ENCODE data around the gene CFAP77.
A peak's percentile ranks its signal among the peaks of the same experiment; 100 is the strongest.

Gene CFAP77

DNA sequence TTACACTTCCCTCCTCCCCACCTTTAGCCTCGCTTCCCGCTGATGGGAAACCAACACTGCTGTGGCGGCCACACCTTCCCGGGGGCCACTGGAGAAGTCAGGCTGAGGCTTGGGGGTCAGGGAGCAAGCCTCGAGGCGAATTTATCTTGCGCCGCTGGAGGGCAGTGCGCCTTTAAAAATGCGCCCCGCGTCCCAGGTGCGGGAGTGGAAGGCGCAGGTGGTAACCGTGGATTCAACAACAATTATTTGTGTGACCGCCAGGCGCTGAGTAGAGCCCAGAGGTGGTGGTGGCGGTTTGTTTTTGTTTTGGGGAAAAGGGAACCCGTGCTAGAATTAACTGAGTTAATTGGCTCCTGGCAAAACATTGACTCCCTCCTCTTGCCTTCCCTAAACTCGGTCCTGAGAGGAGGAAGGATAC is 1.1 kb downstream of the CFAP77 start:
- Histone ChIP-seq H3F3A (ENCODE audit: insufficient read depth) (no peaks in the 10 kb centered on the region; the same call in none of the 2 replicates), H4K20me1 (ENCODE audit: low read depth, low read length) (no peaks in the 10 kb centered on the region), H3K4me3 (ENCODE audit: insufficient read depth, low read length, poor library complexity, severe bottlenecking) (no peak overlapping the region), H3K27ac (ENCODE audit: low read depth, low read length) (no peak overlapping the region), H3K9ac (ENCODE audit: low read length) (no peak overlapping the region), H2AFZ (ENCODE audit: low read depth, low read length, severe bottlenecking) (no peak overlapping the region), H3K79me2 (ENCODE audit: insufficient read depth, low read length) (peaks cover 5% of the 10 kb centered on the region), H3K9me3 (ENCODE audit: insufficient read depth, low read length) (no peaks in the 10 kb centered on the region), H3K9me2 (replicated peaks; ENCODE audit: insufficient read depth, low read length) (no peaks in the 10 kb centered on the region), H3K36me3 (ENCODE audit: low read length) (no peaks in the 10 kb centered on the region), H3K27me3 (ENCODE audit: low read length) (no peaks in the 10 kb centered on the region), H3K4me2 (ENCODE audit: low read depth, low read length, poor library complexity, severe bottlenecking) (peak overlapping the region; percentile 11)
- no peak for TF ChIP-seq EZH2phosphoT487 (conservative IDR thresholded peaks at IDR 0.05; ENCODE audit: low read length)
- TF ChIP-seq, protein P1, sequence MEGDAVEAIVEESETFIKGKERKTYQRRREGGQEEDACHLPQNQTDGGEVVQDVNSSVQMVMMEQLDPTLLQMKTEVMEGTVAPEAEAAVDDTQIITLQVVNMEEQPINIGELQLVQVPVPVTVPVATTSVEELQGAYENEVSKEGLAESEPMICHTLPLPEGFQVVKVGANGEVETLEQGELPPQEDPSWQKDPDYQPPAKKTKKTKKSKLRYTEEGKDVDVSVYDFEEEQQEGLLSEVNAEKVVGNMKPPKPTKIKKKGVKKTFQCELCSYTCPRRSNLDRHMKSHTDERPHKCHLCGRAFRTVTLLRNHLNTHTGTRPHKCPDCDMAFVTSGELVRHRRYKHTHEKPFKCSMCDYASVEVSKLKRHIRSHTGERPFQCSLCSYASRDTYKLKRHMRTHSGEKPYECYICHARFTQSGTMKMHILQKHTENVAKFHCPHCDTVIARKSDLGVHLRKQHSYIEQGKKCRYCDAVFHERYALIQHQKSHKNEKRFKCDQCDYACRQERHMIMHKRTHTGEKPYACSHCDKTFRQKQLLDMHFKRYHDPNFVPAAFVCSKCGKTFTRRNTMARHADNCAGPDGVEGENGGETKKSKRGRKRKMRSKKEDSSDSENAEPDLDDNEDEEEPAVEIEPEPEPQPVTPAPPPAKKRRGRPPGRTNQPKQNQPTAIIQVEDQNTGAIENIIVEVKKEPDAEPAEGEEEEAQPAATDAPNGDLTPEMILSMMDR (IDR thresholded peaks at IDR 0.05; ENCODE audit: insufficient read depth, low read length, poor library complexity, severe bottlenecking): peak; percentile 75

DNA sequence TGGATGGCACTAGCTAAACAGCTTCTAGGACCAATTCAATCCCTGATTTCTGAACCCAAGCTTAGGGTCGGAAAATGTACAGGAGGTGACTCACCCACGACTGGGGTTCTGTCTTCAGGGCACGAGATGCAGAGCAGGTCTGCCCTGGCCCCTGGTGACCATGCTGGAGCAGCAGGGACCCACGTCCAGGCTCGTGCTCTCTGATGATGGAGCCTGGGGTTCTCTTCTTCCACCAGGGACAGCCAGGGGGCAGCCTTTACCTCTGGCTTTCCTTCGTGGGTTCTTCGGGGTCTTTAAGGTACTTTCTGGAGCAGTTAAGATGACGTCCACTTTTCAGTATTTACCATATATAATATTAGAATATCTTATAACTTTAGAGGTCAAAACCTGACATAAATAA is 2.1 kb downstream of the CFAP77 start:
- Histone ChIP-seq H3F3A (ENCODE audit: insufficient read depth) (no peaks in the 10 kb centered on the region; the same call in none of the 2 replicates), H3K36me3 (ENCODE audit: low read length) (no peaks in the 10 kb centered on the region), H3K79me2 (ENCODE audit: insufficient read depth, low read length) (no peaks in the 10 kb centered on the region), H3K4me3 (ENCODE audit: insufficient read depth, low read length, poor library complexity, severe bottlenecking) (no peak overlapping the region), H3K9ac (ENCODE audit: low read length) (no peak overlapping the region), H3K4me2 (ENCODE audit: low read depth, low read length, poor library complexity, severe bottlenecking) (no peak overlapping the region), H3K9me2 (replicated peaks; ENCODE audit: insufficient read depth, low read length) (no peaks in the 10 kb centered on the region), H3K9me3 (ENCODE audit: insufficient read depth, low read length) (no peaks in the 10 kb centered on the region), H3K27me3 (ENCODE audit: low read length) (no peaks in the 10 kb centered on the region), H2AFZ (ENCODE audit: low read depth, low read length, severe bottlenecking) (no peak overlapping the region), H4K20me1 (ENCODE audit: low read depth, low read length) (no peaks in the 10 kb centered on the region), H3K27ac (ENCODE audit: low read depth, low read length) (no peak overlapping the region)
- no peak for TF ChIP-seq EZH2phosphoT487 (conservative IDR thresholded peaks at IDR 0.05; ENCODE audit: low read length)
- TF ChIP-seq, protein P1 (IDR thresholded peaks at IDR 0.05; ENCODE audit: insufficient read depth, low read length, poor library complexity, severe bottlenecking): peak; percentile 63

DNA sequence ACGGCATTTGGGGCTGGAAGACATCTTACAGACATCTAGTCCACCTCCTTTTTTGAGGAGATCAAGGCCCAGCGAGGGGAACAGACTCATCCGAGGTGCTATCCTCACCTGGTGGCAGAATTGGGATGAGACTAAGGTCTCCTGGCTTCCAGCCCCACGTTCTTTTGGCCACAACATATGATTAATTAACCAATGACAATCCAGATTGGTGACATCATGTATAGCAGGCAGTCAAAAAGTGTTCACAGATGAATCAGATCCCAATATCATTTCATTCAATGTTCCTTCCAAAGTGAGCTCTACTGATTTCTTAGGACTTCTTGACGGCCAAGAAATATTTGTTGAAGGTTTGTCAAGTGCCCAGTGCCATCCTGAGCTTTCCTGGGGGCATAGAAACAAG is 3.9 kb downstream of the CFAP77 start:
- Histone ChIP-seq H3K79me2 (ENCODE audit: insufficient read depth, low read length) (no peaks in the 10 kb centered on the region), H3K4me3 (ENCODE audit: insufficient read depth, low read length, poor library complexity, severe bottlenecking) (no peak overlapping the region), H3K27me3 (ENCODE audit: low read length) (no peaks in the 10 kb centered on the region), H2AFZ (ENCODE audit: low read depth, low read length, severe bottlenecking) (no peak overlapping the region), H3K4me2 (ENCODE audit: low read depth, low read length, poor library complexity, severe bottlenecking) (no peak overlapping the region), H3K9me3 (ENCODE audit: insufficient read depth, low read length) (no peaks in the 10 kb centered on the region), H3K9ac (ENCODE audit: low read length) (no peak overlapping the region), H3K9me2 (replicated peaks; ENCODE audit: insufficient read depth, low read length) (no peaks in the 10 kb centered on the region), H3K36me3 (ENCODE audit: low read length) (no peaks in the 10 kb centered on the region), H3K27ac (ENCODE audit: low read depth, low read length) (no peak overlapping the region), H4K20me1 (ENCODE audit: low read depth, low read length) (no peaks in the 10 kb centered on the region), H3F3A (ENCODE audit: insufficient read depth) (no peaks in the 10 kb centered on the region)
- TF ChIP-seq, protein P1 (IDR thresholded peaks at IDR 0.05; ENCODE audit: insufficient read depth, low read length, poor library complexity, severe bottlenecking): no peak
- TF ChIP-seq EZH2phosphoT487 (conservative IDR thresholded peaks at IDR 0.05; ENCODE audit: low read length): no peak

Measured in SU-DHL-6 (cell line).